GM12865 (cell line): ENCODE data around the gene SLC22A31.
A peak's percentile ranks its signal among the peaks of the same experiment; 100 is the strongest.
"Not testable (repeated sequence)": the region's sequence is repeated elsewhere in the genome, so short reads cannot be mapped to it uniquely, and the experiment has no call there.

ENCODE experiments used
- DNase-seq: peaks from one replicate; pipeline ENCODE4 v3.0.0; 2010; ENCODE audit warnings: low read depth
- H3K4me3 ChIP-seq: 2 replicates; pipeline ENCODE4 v1.5.1; 2011; ENCODE audit warnings: mild to moderate bottlenecking, low read depth, low read length, control low read depth
- TF ChIP-seq, protein P1 (sequence below): IDR thresholded peaks from 2 replicates; pipeline ENCODE4 v1.5.1; 2011; ENCODE audit warnings: low read length, control low read depth, low read depth, inconsistent platforms; ENCODE audit not compliant: insufficient read depth; ENCODE audit errors: missing control alignments

Gene SLC22A31

DNA sequence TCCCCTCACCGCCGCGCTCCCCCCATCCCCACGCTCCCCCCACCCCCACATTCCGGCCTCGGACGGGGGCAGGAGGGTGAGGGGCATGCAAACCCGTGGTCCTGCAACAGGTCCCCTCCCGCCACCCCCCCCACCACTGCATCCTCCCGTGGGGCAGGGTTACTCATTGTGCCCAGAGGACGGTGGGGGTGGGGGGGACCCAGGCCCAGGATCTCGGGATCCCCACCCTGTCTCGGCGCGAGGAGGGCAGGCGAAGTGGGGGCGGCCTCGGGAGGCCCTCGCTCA is 8.5 kb downstream of the SLC22A31 start:
- no peak for DNase-seq
- TF ChIP-seq, protein P1, sequence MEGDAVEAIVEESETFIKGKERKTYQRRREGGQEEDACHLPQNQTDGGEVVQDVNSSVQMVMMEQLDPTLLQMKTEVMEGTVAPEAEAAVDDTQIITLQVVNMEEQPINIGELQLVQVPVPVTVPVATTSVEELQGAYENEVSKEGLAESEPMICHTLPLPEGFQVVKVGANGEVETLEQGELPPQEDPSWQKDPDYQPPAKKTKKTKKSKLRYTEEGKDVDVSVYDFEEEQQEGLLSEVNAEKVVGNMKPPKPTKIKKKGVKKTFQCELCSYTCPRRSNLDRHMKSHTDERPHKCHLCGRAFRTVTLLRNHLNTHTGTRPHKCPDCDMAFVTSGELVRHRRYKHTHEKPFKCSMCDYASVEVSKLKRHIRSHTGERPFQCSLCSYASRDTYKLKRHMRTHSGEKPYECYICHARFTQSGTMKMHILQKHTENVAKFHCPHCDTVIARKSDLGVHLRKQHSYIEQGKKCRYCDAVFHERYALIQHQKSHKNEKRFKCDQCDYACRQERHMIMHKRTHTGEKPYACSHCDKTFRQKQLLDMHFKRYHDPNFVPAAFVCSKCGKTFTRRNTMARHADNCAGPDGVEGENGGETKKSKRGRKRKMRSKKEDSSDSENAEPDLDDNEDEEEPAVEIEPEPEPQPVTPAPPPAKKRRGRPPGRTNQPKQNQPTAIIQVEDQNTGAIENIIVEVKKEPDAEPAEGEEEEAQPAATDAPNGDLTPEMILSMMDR: no peak
- peak overlapping the region; percentile 39; the same call in 1 of the 2 replicates for H3K4me3 ChIP-seq

DNA sequence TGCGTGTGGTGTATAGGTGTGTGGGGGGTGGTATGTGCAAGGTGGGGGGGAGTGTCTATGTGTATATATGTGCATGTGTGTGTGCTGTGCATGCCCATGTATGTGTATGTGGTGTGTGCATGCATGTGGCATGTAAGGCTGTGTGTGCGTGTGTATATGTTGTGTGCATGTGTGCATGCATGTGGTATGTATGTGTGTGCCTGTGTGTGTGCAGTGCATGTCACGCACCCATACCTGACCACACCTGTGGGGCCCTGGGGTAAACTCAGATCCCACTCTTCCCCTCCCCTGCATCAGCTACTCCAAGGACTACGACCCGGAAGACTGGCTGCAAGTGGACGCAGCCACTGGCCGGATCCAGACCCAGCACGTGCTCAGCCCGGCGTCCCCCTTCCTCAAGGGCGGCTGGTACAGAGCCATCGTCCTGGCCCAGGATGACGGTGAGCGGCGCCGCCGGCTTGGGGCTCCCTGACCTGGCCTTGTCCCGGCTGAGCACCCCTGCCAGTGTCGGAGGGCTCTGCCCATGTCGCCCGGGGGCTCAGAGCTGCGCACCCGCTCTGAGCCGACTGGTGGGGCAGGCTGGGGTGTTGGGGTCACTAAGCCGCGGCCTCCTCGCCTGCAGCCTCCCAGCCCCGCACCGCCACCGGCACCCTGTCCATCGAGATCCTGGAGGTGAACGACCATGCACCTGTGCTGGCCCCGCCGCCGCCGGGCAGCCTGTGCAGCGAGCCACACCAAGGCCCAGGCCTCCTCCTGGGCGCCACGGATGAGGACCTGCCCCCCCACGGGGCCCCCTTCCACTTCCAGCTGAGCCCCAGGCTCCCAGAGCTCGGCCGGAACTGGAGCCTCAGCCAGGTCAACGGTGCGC is 9.1 kb downstream of the SLC22A31 start:
- no peak overlapping the region for H3K4me3 ChIP-seq
- no peak for DNase-seq
- TF ChIP-seq, protein P1: no peak

DNA sequence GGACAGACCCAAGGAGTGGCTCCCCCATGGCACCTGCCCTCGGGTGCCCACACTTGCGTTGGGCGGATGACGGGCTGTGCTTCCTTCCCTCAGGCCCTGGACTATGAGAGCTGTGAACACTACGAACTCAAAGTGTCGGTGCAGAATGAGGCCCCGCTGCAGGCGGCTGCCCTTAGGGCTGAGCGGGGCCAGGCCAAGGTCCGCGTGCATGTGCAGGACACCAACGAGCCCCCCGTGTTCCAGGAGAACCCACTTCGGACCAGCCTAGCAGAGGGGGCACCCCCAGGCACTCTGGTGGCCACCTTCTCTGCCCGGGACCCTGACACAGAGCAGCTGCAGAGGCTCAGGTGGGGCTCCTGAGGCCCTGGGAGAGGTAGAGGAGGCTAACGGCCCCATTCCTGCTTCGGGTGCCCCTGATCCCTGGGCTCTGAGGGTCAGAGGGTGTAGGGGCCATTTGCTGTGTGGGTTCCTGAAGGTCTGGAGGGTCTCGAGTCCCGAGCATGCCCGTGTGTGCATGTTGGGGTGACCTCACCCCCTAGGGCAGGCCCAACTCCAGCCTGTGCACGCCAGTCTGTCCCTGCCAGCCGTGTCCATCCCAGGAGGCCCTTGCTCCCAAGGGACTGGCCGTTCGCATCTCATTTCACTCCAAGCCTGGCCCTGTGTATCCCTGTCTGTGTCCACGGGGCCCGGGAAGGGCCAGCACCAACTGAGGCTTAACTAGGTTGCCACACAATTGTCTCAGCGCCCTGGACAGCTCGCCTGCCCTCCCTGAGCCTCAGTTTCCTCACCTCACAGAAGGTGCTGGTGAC is 10.0 kb downstream of the SLC22A31 start:
- no peak for DNase-seq
- H3K4me3 ChIP-seq: no peak overlapping the region
- TF ChIP-seq, protein P1: no peak

DNA sequence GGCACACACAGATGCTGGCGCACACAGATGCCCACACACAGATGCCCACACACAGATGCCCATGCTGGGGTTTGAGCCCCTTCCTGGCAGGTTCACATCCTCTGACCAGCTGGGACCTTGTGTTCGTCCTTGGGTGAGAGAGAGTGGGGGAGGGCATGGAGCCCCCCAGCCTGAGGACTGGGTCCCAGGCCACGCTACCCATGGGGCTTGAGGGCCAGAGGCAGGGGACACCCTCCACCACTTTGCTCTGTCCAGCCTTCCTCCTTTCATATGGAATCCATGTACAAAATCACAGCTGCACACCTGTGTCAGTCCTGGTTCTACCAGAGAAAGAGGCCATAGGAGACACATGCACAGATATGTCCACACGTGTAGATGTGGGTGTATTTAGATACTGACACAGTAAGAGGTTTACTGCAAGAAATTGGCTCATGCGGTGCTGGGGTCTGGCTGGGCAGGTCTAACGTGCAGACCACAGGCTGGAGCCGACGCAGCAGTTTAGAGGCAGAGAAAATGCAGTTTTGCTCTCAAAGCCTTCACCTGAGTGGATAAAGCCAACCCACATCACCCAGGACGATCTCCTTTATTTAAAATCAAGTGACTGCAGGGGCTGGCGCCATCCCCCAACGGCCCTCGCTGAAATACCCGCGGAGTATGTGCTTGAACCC is 10.8 kb downstream of the SLC22A31 start:
- no peak for DNase-seq
- TF ChIP-seq, protein P1: no peak
- H3K4me3 ChIP-seq: no peak overlapping the region

DNA sequence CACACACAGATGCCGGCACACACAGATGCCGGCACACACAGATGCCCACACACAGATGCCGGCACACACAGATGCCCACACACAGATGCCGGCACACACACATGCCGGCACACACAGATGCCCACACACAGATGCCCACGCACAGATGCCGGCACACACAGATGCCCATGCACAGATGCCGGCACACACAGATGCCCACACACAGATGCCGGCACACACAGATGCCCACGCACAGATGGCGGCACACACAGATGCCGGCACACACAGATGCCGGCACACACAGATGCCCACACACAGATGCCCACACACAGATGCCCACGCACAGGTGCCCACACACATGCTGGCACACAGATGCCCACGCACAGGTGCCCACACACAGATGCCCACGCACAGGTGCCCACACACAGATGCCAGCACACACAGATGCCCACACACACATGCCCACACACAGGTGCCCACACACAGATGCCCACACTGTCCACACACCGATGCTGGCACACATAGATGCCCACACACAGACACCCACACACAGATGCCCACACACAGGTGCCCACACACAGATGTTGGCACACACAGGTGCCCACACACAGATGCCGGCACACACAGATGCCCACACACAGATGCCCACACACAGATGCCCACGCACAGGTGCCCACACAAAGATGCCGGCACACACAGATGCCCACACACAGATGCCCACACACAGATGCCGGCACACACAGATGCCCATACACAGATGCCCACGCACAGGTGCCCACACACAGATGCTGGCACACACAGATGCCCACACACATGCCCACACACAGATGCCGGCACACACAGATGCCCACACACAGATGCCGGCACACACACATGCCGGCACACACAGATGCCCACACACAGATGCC is 11.6 kb downstream of the SLC22A31 start:
- not testable (repeated sequence) for DNase-seq, H3K4me3 ChIP-seq

DNA sequence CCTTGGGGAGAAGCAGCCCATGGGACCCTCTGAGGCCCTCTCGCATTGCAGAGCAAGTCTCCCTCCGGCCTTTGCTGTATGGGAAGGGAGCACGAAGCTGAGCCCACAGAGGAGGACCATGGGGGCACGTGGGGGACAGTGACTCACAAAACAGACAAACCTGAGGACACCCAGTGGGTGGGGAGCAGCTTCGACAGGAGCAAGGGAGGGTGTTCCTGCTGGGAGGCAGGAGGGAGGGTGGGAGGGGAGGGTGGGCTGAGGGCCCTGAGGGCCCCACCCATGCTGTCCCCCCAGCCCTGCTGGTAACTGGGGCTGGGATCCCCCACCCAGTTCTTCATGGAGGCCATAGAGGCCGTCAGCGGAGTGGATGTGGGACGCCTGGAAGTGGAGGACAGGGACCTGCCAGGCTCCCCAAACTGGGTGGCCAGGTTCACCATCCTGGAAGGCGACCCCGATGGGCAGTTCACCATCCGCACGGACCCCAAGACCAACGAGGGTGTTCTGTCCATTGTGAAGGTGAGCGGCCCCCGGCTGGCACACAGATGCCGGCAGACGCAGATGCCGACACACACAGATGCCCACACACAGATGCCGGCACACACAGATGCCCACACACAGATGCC is 12.5 kb downstream of the SLC22A31 start:
- TF ChIP-seq, protein P1: no peak
- DNase-seq: no peak
- no peak overlapping the region for H3K4me3 ChIP-seq
